Stimulated activated CD8-positive, alpha-beta memory T cell treated with anti-CD3 and anti-CD28 coated beads, Interleukin-15, amount 100 ng/mL, for 4 hours (primary cell): Measurements from ENCODE around the gene QSOX1.

Experiments
- DNase-seq, 2 donors: peaks; one replicate each; pipeline ENCODE4 v3.0.0-alpha.2; 2020; ENCODE audit warnings: low read depth in 2 of 2

Gene QSOX1

DNA sequence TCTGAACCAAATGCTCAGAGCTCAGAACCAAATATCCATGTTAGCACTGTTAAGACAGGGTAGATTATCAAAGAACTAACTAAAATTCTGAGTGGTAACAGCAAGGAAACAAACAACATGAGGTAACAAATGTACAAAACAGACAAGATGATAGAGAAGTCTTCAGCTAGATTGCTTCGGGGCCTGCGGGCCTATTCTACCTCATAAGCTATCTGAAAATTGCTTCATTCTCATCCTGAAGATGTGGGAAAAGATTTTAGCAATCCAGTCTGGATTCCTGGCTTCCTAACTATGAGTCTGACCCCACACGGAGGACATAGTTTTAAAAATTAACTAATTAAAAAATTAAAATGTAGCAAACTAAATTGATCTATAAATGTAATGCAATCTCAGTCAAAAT is 9.2 kb upstream of the QSOX1 start:
- DNase-seq = no peak

DNA sequence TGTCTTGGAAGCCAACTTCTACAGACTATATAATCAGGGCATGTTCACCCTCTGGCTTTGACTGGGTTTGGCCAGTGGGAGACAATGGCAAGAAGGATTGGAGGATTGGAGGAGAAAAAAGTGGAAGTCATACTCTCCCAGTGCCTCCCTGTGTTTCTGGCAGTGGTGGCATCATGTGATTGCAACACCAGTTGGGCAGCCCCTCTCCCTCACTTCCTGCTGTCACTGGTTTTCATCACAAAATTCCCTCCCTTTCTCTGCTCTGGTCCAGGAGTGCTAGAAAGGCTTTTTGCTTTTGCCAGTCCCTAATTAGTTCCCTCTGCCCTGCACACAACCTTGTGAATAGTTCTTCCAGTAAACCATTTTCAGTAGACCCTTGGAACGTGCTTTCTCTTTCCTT is 3.7 kb upstream of the QSOX1 start:
- no peak for DNase-seq

DNA sequence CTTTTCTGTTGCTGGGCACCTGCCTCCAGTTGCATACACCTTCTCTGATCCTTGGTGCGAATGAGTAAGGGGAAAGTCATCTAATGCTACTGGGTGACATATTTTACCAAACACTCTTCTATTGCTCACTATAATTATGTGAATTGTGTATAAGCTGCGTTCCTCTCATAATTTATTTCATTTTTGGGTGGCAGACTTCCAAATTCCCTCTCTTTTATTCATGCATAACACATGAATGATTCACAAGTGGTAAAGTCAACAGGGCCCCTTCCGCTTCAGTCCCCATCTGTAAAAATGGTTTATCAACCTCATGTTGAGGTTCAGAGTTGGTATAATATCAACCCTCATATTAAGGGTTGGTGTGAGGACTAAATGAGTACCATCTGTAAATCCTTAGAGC is 3.2 kb upstream of the QSOX1 start:
- DNase-seq = no peak

DNA sequence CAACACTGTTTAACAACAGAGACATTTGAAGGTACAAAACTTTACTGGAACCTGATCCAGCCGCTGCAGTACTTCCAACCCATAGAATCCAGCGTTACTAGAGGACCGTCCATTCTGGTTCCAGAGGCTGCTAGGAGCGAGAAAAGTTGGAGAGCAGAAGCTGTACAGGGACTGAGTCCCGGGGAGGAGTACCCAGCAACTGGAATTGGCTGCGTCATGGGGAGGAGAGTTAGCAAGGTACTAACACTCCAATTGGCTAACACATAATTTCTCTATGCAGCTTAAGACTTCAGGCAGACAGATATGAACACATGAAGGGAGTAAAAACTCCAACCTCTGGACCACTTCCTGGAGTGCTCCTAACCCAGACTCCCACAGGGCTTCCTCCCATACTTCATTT is 2.1 kb upstream of the QSOX1 start:
- DNase-seq = no peak

DNA sequence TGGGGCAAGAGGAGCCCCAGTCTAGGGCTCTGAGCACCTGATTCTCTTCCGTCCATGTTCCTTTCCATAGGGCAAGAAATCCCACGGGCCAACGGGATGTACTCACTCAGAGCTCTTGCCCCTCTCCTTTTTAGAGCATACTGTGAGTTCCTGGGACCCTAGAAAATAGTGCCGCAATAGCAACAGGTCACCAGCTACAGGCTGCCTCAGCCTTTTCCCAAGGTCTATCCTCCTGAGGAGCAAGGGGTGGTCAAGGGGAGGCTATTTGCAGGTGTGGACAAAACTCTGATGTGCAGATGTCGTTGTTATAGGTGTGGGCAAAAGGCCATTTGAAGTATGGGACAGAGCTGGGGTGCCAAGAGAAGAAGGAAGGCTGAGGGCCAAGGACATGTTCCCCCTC is 1.6 kb upstream of the QSOX1 start:
- DNase-seq = no peak

DNA sequence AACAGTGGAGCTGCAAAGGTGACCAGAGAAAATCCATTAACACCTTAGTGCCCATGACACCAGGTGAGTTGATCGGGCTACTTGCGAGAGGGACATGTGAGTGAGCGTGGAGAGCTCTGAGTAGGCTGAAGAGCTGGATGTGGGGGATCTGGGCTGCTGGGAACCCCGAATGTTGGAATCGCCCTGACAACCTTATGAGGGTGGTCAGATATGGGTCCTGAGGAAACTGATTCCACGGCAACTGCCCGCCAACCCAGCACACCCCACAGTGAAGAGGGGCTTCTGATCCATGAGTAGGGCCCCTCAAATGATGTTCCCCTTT is 705 bp upstream of the QSOX1 start:
- no peak for DNase-seq

DNA sequence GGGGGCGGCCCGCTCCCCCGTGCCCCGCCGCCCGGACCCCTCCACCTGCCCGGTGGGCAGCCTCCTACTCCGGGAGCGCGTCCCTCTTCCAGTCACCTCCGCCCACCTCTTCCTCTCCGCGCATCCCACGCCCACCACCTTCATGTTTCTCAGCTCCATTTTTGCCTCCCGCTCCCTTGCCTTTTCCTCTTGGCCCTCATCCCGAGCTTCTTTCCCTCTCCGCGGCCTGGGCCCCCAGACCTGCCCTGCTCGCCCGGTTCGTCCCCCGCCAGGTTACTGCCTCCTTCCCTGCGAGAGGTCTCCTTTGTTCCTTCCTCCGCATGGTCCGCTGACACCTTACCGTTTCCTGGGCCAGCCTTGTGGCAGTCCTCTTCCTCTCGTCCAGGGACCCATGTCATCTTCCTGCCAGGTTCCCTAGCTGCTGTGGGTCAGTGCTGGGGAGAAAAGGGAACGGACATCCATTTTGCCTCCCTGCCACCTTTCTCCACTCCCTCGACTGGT is 563 bp downstream of the QSOX1 start:
- DNase-seq = no peak

DNA sequence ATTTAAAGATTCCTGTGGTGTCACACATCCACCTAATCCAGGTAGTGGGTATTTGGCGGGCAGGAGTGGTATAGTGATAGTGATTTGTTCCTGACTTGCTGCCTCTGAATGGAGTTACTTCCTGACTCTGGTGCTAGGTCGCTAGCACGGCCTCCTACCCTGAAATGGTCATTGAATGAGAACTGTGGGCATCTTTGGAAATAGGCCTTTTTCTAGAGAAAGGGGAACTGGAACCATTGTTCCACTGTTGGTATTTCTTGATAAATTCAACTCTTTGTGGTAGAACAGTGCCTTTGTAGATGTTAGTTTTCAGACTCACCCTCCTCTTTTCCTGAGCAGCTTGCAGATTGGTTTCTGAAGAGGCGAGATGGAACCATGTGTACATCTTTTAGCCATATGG is 1.5 kb downstream of the QSOX1 start:
- no peak for DNase-seq

DNA sequence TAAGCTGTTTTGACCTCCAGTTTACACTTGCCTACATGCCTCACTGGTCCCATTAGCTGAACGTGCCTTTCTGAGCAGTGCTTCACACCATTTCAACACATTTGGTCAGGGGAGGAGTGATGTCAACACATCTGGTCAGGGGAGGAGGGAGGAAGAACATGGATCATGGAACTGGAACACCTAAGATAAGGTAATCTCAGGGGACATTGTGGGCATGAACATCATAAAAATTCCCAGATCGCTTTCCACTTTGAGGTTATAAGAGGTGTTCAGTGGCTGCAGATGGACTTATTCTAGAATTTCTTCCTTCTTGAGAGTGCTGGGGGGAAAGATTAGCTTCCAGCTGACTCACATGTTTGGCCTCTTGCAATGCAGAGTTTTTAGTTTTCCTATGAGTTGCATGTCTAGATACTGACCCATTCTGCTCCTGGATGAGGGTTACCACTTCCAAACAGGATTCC is 2.0 kb downstream of the QSOX1 start:
- DNase-seq = no peak

DNA sequence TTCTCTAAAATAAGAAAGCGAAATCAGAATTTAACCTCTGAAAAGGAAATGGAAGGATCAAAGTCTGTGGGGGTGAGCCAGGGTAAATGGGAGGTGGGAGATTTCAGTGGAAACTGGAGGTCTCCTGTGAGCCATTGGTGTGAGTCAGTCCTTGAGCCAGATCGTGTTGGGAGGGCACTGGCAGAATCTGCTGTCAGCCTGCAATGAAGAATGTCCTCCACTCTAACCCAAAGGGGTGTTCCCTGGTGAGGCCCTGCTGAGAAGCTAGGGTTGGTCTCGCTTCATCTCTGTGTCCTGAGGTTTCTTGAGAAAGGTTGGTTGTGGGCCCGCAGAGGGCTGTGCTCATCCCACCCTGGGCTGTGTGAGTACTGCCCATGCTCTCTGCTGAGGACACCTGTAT is 2.4 kb downstream of the QSOX1 start:
- DNase-seq = no peak

DNA sequence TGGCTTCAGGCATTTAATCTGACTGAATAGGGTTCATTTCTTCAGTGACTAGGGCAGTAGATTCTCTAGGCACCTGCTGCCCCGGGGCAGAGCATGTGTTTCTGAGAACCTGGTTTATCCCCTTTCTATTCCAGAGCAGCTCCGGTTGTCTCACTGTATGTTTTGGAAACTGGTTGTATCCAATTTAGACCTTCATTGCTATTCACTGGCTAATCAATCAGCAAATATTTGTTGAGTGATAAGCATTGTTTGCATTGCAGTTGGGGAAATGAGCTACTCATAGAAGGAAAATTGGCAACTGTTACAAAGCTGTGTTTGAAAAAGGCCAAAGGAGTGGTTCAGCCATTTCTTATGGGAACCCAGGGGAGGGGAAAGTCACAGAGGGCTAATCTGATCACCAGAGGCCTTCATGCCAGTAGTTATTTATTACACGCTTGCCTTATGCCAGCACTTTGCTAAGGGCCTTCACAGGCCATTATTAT is 2.9 kb downstream of the QSOX1 start:
- DNase-seq = no peak

DNA sequence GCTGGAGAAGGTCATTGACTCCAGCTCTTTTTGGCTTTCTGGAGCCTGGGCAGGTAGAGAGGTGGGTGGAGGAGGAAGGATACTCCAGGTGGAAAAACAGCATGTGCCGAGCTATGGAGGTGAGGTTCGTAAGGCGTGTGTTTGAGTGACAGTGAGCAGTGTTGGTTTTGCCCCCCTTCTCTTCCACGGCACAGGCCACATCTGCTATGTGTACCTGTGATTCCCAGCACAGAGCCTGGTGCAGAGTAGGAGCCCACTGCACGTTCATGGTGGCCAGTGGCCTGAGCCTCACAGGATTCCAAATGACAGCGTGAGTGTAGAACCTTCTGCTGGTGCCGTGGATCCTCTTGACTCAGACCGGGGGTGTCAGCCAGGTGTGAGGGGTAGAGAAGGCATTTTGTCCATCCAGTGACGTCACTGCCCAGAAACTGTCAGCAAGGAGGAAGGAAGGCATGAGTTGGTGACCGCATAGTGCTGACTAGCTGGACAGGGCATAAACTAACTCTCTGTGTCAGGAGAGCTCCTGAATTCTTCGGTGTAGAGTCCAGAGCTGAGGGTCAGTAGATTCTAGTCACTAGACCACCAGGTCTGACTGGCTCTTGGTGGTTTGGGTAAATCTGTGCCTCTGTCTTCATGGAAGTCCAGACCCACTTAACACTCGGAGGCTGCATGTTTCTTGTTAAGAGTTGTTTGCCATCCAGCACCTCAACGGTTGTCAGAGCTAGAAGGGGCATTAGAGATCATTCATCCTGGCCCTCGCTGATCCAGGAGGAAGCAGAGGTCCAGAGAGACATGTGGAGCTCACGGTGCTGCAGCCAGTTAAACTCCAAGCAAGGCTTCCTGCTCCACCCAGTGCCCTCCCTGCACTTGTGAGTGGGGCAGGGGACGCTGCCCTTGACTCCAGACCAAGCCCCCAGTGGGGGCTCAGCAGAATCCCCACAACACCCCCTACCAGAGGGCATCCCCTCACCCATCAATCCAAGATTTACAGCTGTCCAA is 3.8 kb downstream of the QSOX1 start:
- no peak for DNase-seq

DNA sequence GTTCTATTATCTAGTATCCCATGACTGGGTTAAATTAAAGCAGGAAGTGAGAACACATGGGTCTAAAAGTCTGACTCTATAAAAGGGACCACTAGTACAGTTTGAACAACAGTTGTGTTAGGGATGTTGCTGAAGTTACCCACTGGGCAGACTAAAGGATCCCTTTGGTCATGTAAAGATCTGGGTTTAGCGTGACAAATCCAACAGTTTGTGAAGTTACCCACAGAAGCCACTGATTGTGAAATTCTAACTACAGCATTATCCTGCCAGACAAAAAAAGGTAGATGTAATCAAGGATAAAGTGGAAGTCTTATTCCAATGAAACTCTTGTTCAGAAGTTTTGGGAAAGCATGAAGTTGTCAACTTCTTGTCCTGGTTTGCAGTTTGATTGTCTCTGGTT is 5.7 kb downstream of the QSOX1 start:
- DNase-seq = no peak

DNA sequence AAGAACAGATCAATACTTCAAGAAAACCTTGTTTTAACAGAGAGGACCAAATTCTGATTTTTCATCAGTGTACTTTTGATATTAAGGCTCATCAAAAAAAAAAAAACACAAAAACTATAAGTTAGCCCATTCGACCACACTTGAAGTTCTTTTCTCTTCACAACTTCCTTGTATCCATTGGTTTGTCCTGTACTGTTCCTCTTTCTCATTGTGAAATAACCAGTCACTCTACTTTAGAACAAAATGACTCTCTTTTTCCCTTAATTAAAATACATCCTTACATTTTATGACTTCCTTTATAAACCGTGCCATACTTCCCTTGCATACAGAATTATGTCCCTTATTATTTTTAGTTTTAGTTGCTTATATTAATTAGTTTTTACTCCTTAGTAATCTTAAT is 8.4 kb downstream of the QSOX1 start:
- DNase-seq = no peak

DNA sequence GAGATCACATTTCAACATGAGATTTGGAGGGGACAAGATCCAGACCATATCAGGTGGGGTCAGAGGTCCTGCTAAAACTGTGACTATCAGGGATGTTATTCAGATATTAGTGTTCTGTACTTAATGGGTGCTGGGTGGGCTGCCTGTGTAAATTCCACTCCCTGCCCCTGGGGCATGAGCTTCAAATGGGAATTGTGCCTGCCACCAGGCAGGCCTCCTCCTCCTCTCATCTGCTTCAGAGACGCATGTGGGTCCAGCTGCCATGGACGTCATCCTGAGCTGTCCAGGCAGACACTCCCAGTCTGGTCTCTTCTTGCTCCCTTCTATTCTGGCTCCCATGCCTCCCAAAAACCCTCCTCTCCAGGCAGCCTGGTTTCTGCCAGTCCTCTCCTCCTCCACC is 10.4 kb downstream of the QSOX1 start:
- DNase-seq = no peak

DNA sequence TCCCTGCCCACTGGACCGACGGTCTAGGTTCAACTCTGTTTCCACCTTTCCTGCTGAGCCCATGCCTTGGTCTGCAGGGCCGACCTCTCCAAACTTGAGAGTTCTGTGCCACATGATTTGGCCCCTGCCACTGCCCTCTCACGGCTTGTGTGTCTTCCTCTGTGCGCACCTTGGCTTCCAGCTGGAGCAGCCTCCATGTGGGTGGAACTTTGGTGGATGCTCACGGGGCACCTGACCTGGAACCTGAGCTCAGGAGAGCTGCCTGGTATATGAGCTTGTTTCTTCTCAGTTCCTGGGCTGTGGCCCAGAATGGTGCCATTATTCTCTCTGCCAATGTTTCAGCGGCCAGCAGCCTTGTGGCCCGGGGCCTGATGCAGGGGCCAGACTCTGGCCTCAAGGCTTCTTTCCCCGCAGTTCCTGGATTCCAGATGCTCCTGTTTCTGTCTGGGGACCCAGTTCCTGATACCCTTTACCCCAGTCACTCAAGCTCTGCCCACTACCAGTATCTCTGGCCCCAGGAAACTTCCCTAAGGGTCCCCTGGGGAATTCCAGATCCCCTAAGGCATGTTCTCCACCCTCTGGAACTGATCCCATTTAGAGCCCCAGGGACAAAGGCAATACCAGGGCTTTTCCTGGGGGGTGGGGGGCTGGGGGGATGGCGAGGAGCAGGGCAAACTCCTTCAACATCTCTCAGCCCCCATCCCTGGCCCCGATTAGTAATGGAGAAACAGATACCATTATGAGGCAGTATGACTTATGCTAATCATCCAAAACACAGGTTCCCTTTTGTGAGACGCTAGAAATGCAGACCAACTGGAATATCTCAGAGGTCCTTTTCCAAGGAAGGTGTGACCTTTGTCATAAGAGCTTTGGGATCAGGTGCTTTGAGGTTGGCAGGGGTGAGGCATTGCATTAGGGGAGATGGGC is 11.1 kb downstream of the QSOX1 start:
- DNase-seq = no peak

DNA sequence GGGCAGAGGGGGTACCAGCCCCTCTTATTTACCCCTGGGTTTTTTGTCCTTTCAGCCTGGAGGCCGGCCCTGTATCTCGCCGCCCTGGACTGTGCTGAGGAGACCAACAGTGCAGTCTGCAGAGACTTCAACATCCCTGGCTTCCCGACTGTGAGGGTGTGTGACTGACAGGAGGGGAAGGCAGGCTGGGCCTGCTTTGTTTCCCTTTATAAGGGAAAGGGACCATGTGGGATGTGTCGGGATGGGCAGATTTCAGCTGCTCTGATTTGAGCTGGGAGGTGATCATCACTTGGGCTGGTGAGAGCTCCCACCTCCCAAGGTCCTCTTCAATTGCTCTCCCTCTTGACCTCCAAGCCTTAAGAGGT is 11.7 kb downstream of the QSOX1 start:
- DNase-seq = no peak

DNA sequence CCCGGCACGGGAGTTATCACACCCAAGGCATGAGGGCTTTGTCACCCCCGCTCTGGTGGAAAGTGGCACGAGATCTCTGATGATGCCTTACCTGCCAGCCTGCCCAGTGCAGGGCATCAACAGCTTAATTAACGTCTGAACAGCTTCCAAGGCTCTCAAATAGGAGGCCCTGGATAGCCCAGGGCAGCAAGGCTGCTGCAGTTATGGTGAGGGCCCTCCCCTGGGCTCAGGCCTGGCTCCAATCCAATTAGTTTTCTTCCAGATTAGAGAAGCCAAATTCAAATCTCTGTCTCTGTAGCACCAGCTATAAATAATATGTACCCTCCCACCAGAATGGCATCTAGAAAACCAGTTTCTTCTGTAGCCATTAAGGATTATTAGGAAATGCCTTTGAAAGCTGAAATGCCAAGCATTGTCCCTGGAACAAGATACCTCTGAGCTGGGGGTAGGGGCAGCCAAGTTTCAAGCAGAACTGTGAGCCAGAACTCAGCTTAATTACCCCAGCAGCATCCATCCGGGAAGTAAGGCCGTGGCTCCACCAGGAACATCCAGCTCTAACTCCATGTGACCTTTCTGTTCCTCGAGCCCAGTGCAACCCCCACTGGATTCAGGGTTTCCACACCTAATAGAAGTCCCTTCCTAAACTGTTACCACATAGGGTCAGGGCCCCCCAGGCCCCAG is 12.5 kb downstream of the QSOX1 start:
- no peak for DNase-seq

DNA sequence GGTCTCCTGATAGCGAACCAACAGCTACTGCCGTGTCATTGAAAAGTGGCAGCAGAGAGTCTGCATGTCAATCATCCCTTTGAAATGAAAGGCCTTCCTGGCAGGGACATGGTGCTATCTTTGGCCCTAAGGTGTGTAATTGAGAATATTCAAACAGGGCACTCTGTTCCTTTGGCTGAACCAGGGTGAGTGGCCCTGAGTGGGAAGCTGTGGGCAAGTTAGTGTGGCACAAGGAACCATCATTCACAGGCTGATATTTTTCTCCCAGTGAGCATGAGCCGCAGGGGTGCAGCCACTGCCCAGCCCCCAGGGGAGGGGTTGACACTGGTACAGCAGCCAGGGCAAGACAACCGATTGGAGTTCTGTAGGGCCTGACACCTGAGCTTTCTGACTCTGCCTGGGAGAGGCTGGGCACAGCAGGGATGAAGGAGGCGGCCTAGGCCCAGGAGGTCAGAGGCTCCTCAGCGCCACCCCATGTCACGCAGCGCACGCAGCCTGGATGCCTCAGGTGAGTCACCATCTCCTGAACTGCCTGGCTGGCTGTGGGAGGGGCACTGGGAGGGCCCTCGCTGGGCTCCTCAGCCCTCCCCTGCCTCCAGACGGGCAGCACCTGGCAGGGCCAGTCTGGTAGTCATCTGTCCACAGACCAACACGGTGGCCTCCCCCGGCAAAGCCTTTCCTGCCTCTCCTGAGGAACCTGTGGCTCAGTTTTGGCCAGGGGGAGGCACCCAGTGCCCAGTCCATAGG is 13.2 kb downstream of the QSOX1 start:
- DNase-seq = no peak

DNA sequence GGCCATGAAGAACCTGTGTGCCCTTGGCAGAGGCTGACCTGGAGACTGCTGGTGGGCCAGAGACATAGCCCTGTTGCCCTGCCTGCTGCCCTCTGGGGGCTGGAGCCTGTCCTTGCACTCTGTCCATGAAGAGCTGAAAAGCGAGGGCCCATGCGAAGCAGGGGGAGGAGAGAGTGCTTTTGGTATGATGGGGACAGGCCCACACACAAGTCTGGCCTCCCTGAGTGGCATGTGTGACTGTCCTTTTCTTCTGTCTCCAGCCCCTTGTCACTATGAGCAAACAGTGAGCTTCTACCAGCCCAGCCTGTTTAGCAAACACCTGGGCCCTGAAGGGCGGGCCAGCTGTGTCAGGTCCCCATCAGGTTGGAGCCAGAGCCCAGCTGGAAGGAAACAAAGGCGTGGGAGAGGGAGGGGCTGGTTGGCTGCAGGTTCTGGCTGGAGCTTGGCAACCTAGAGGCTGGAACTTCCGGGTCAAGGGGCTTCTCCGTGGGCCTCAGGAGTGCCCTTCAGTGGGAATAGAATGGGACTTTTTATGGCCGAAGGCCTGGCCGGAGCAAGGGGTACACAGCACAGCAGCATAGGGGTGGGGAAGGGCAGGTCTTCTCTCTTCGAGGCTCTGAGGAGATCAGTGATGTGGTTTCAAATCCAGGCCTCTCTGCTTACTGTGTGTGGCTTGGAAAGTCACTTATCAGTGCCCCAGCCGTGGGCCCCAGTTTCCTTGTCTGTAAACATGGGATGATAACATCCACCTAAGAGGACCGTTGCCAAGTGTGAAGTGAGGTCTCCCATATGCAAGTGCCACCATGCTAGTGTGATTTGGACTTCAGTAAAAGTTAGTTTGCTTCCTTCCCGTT is 14.3 kb downstream of the QSOX1 start:
- DNase-seq = no peak
